Measurements from ENCODE around the gene ZSCAN4.

ZSCAN4 gene

GRCh38 chr19:57686727-57687126 is 18.0 kb downstream of the ZSCAN4 start:
- no peak for DNase-seq

GRCh38 chr19:57687363-57688010 is 18.8 kb downstream of the ZSCAN4 start:
- DNase-seq, result no peak

GRCh38 chr19:57688011-57688763 is 19.5 kb downstream of the ZSCAN4 start:
- DNase-seq, result no peak

- no peak for DNase-seq
These were observed 21.0 kb downstream of the ZSCAN4 start for GRCh38 chr19:57689750-57690149.

DNA sequence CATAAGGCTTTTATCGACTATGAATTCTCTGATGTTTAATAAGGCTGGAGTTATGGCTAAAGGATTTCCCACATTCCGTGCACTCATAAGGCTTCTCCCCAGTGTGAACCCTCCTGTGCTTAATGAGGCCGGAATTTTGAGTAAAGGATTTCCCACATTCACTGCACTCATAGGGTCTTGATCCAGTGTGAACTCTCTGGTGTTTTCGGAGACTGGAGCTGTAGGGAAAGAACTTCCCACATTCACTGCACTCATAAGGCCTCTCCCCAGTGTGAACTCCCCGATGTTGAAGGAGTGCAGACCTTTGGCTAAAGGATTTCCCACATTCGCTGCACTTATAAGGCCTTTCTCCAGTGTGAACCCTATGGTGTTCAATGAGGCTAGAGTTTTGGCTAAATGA is 32.9 kb downstream of the ZSCAN4 start:
- DNase-seq, result no peak

GRCh38 chr19:57706346-57706745 is 37.6 kb downstream of the ZSCAN4 start:
- DNase-seq, result no peak

GRCh38 chr19:57708641-57709361 is 40.1 kb downstream of the ZSCAN4 start, which contains the start of gene ZNF154:
Gene ZNF154, minus strand, starts transcription at chr19:57709204. Its CDS starts 233 bp downstream, at chr19:57708971.
- DNase-seq, result no peak

DNA sequence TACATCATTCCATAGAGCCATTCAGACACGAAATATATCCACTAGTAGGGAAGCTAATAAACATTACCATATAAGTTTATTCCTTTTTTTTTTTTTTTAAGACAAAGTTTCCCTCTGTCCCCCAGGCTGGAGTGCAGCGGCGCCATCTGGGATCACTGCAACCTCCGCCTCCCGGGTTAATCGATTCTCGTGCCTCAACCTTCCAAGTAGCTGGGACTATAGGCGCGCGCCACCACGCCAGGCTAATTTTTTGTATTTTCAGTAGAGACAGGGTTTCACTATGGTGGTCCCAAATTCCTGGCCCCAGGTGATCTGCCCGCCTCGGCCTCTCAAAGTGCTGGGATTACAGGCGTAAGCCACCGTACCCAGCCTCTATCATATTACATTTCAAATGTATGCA is 40.9 kb downstream of the ZSCAN4 start:
- no peak for DNase-seq

DNA sequence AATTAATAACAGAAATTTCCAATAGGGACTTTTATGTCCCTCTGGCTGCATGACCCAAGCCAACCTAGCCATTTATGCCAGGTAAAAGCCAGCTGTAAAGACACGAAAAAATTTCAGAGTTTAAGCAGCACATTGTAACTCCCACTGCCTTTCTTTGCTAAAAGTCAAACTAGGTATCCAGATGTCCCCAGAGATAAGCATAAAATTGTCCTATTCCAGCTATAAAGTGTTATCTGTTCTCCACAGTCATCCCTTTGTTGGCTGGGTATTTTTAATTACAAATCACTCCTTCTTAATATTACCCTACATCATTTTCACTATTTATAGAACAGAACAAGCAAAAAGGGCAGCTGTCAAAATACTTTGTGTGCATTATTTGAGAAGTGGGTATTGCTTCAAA is 43.5 kb downstream of the ZSCAN4 start:
- DNase-seq, result no peak

- DNase-seq, result no peak
These were observed 50.7 kb downstream of the ZSCAN4 start for GRCh38 chr19:57719424-57719823.

DNA sequence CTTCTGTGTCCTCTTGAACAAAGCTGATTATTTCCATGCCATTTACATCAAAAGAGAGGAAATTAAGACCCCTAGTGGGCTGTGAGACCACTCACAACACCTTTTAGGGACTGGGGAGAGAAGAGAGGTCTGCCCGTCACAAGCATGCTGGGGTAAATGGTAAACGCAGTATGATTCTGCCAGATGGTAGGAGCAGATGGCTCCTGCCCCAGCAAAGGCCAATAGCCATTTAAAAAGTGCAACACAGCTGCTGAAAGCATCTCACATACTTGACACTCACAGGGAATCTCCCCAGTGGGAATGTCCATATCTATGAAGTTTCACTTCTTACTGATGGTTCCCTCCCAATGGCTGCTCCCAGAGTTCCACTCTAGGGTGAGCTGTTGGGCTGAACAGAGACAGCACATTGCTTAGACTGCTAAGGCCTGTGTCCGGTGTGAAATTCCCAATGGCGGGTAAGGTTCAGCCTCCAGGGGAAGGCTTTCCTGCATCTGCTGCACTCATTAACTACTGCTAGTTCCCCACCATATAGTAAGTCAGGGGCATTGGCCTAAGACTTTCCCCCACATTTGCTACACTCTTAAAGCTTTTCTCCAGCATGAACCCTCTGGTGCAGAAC is 51.3 kb downstream of the ZSCAN4 start:
- DNase-seq, result no peak

- DNase-seq, result no peak
These were observed 52.1 kb downstream of the ZSCAN4 start for GRCh38 chr19:57720878-57721277.
